Gastroesophageal sphincter (tissue), 3 donors: ENCODE measurements around the gene RBM41.
"Not testable (repeated sequence)": the region's sequence is repeated elsewhere in the genome, so short reads cannot be mapped to it uniquely, and the experiment has no call there.

Experiments
- EP300 ChIP-seq: sonication (generic); formaldehyde crosslinking; IDR thresholded peaks from one replicate; pipeline ENCODE4 v1.6.1; 2017; ENCODE audit warnings: antibody characterized with exemption, mild to moderate bottlenecking
- POLR2A ChIP-seq, 2 donors: fragments of 450-650 bp; IDR thresholded peaks; one replicate each; pipeline ENCODE4 v1.6.1; 2017; ENCODE audit warnings: antibody characterized with exemption in 2 of 2, mild to moderate bottlenecking in 2 of 2, moderate library complexity in 1 of 2
- POLR2AphosphoS5 ChIP-seq: sonication (generic); formaldehyde crosslinking; IDR thresholded peaks from one replicate; pipeline ENCODE4 v1.6.1; 2017; ENCODE audit warnings: antibody characterized with exemption
- TF ChIP-seq, protein P1 (sequence below), 4 experiments: fragments of 200-600 bp in 2 of 4; fragments of 450-650 bp in 2 of 4; sonication (generic) in 1 of 4; IDR thresholded peaks; one replicate each; pipeline ENCODE4 v1.5.1; 2017 to 2019; ENCODE audit warnings: antibody characterized with exemption in 4 of 4, mild to moderate bottlenecking in 2 of 4, moderate library complexity in 2 of 4

DNA sequence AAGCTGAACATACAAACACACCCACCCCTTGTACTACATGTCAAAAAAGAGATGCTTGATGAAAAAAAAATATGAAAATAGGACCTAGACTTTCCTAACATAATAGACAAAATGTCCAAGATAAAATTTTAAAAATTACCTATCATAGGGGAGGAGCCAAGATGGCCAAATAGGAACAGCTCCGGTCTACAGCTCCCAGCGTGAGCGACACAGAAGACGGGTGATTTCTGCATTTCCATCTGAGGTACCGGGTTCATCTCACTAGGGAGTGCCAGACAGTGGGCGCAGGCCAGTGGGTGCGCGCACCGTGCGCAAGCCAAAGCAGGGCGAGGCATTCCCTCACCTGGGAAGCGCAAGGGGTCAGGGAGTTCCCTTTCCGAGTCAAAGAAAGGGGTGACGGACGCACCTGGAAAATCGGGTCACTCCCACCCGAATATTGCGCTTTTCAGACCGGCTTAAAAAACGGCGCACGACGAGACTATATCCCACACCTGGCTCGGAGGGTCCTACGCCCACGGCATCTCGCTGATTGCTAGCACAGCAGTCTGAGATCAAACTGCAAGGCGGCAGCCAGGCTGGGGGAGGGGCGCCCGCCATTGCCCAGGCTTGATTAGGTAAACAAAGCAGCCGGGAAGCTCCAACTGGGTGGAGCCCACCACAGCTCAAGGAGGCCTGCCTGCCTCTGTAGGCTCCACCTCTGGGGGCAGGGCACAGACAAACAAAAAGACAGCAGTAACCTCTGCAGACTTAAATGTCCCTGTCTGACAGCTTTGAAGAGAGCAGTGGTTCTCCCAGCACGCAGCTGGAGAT, 37.2 kb upstream of the RBM41 start:
- TF ChIP-seq, protein P1, sequence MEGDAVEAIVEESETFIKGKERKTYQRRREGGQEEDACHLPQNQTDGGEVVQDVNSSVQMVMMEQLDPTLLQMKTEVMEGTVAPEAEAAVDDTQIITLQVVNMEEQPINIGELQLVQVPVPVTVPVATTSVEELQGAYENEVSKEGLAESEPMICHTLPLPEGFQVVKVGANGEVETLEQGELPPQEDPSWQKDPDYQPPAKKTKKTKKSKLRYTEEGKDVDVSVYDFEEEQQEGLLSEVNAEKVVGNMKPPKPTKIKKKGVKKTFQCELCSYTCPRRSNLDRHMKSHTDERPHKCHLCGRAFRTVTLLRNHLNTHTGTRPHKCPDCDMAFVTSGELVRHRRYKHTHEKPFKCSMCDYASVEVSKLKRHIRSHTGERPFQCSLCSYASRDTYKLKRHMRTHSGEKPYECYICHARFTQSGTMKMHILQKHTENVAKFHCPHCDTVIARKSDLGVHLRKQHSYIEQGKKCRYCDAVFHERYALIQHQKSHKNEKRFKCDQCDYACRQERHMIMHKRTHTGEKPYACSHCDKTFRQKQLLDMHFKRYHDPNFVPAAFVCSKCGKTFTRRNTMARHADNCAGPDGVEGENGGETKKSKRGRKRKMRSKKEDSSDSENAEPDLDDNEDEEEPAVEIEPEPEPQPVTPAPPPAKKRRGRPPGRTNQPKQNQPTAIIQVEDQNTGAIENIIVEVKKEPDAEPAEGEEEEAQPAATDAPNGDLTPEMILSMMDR (IDR thresholded peaks at IDR 0.05): not testable (repeated sequence)
- TF ChIP-seq POLR2A (IDR thresholded peaks at IDR 0.05); POLR2AphosphoS5; EP300: not testable (repeated sequence)
